GM19240 (cell line): ENCODE measurements around the gene MRAP.

Experiments
- DNase-seq: peaks from one replicate; pipeline ENCODE4 v3.0.0; 2011; ENCODE audit warnings: low spot score; ENCODE audit not compliant: insufficient read length

Gene MRAP

DNA sequence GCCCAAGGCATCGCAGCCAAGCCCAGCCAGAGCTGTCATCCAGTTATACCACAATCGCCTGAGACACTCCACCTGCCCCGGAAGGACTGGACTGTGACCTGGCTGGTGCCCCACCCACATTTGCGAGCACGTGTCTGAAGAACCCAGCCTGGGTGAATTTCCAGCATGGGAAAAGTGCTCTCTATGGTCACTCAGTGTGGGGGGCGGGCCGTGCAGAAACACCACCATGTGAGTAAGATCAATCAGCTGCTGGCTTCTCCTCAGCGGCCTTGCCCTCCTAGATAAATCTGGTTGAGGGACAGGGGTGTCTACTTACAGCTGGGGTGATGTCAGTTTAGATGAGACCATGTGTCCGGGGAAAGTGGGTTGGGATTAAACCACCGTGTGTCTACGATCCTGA is 49.3 kb downstream of the MRAP start:
- DNase-seq, result no peak

GRCh38 chr21:32348604-32349332 is 50.1 kb downstream of the MRAP start:
- no peak for DNase-seq

DNA sequence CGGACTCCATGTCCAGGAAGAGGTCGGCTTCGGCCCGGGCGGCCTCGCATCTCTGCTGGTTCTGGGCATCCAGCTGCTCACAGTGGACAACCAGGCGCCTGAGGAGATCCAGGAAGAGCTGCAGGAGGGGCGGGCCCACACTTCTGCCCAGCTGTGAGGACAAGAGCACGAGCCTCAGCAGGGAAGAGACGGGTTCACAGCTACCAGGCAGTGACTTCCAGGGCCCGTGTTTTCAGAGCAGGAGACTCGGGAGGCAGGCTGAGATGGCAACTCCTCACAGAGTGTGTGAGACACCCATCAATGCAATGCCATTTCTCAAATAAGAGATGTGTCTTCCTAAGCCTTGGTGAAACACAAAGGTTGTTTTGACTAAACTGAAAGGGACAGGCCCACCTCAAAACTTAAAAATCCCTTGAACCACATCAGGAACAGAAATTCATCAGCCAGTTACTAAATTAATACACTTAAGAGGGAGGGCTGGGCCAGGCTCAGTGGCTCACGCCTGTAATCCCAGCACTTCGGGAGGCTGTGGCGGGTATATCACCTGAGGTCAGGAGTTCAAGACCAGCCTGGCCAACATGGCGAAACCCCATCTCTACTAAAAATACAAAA is 50.8 kb downstream of the MRAP start:
- DNase-seq, result no peak

GRCh38 chr21:32350211-32350980 is 51.7 kb downstream of the MRAP start:
- DNase-seq, result no peak

GRCh38 chr21:32350981-32351380 is 52.3 kb downstream of the MRAP start:
- DNase-seq, result no peak

DNA sequence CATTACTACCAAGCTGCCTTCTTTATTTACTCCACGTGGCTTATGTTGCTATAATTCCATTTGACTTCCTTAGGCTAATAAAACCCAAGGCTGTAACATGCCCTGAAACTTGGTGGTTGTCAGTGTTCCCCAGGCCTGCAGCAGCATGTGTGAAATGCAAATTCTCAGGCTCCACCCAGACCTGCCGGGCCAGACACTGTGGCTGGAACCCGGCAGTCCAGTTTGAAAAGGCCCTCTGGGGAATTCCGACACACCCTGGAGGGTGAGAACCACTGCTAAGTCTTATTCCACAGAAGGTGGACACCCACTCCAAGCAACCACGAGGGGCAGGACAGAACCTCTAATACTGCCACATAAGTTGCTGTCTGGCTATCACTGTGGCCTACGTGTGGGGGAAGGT is 52.8 kb downstream of the MRAP start:
- DNase-seq, result no peak

DNA sequence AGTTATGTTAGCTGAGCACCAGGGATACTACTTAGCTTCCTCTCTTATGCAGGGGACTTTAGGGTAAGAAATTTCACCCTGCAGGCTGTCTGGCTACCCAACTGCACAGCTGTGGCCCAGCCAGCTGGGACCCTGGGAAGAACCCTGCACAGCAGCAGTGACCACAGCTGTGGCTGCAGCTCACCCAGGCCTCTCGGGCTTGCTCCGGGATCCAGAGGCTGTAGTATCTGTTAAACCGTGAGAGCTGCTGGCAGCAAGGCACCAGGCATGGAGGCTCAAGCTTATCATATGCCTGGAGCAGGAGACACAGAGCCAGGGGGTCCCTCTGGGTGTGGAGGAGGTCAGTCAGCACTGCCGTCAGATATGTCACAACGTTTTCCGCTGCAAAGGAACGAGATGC is 53.9 kb downstream of the MRAP start:
- DNase-seq, result no peak

GRCh38 chr21:32353002-32353711 is 54.5 kb downstream of the MRAP start:
- DNase-seq, result no peak

- DNase-seq, result no peak
Measured at GRCh38 chr21:32356874-32357395, 58.3 kb downstream of the MRAP start.

GRCh38 chr21:32359719-32360260 is 61.1 kb downstream of the MRAP start:
- no peak for DNase-seq

DNA sequence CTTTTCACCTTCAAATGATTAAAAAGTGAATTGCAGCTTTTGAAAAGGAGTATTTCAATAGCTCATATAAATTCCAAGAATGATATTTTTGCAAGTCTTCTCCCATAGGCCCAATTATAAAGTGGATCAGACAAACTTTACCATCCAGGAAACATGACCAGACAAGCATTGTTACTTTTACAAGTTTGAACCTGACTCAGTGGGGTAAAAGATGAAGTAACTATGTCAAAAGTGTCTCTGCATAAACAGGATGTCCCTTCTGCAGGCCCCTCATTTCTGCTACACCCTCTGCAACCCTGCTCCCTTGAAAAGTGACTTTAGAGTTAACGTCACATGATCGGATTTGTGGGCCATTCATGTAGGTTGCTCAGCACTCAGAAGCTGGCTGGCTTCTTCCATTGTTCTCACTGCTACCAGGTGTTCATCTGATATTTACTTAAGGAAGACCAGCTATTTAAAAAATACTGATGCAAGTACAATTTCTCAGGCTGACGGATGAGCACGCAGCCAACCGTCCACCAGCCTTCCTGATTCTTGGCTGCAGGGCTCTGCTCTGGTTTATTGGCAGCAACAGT is 61.8 kb downstream of the MRAP start:
- no peak for DNase-seq
